ENCODE data around the gene CDH13. TPM values are rescaled to one million over a fixed set of nuclear protein-coding genes. Genes with fewer than 3 reads are reported as not detected.

The CDH13 gene
- total and polyA plus RNA-seq, 9 of the 15 experiments (the other 6 are each of a cell fraction or from before 2014, with no cell fraction given) = 0.03 TPM; not detected in 8

DNA sequence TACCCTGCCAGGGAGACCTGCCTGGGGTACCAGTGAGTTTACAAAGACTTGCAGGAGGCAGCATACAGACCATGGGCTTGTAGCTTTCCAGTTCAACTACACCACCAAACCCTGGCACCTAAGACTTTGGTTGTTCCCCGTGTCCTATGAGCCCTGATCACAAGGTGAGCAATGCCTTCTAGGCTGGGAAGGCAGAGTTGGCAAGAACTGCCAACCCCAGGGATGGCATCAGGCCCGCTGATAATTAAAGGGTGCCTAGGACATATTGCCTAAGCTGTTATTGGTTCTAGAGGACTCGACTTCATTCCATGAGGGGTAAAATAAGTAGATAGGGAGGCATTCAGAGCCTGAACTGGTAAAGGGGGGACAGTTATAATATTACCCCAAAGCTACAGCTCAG is 41.3 kb downstream of the CDH13 start:
- POLR2A ChIA-PET = no interaction called here
- no peaks in the 10 kb centered on the region for H3K9me1 ChIP-seq (ENCODE audit: control insufficient read depth, insufficient read depth, low read length)
- BruUV-seq (replicated peaks) = no TSS peak
- DNase-seq (ENCODE audit: extremely low read depth in 1 of 4, low spot score in 3 of 4) = no peak
- in situ Hi-C loops (cut with MboI) = no loop called here
- no peak overlapping the region for H3K4me3 ChIP-seq
- TF ChIP-seq, protein P1, sequence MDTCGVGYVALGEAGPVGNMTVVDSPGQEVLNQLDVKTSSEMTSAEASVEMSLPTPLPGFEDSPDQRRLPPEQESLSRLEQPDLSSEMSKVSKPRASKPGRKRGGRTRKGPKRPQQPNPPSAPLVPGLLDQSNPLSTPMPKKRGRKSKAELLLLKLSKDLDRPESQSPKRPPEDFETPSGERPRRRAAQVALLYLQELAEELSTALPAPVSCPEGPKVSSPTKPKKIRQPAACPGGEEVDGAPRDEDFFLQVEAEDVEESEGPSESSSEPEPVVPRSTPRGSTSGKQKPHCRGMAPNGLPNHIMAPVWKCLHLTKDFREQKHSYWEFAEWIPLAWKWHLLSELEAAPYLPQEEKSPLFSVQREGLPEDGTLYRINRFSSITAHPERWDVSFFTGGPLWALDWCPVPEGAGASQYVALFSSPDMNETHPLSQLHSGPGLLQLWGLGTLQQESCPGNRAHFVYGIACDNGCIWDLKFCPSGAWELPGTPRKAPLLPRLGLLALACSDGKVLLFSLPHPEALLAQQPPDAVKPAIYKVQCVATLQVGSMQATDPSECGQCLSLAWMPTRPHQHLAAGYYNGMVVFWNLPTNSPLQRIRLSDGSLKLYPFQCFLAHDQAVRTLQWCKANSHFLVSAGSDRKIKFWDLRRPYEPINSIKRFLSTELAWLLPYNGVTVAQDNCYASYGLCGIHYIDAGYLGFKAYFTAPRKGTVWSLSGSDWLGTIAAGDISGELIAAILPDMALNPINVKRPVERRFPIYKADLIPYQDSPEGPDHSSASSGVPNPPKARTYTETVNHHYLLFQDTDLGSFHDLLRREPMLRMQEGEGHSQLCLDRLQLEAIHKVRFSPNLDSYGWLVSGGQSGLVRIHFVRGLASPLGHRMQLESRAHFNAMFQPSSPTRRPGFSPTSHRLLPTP (IDR thresholded peaks at IDR 0.05; ENCODE audit: borderline replicate concordance, extremely low read depth, insufficient read length) = no peak
- TF ChIP-seq, protein P2, sequence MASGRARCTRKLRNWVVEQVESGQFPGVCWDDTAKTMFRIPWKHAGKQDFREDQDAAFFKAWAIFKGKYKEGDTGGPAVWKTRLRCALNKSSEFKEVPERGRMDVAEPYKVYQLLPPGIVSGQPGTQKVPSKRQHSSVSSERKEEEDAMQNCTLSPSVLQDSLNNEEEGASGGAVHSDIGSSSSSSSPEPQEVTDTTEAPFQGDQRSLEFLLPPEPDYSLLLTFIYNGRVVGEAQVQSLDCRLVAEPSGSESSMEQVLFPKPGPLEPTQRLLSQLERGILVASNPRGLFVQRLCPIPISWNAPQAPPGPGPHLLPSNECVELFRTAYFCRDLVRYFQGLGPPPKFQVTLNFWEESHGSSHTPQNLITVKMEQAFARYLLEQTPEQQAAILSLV (tag; IDR thresholded peaks at IDR 0.05) = no peak
- TF ChIP-seq POLR3G (IDR thresholded peaks at IDR 0.05; ENCODE audit: extremely low read depth, insufficient read length, insufficient replicate concordance) (no peak), MYC (IDR thresholded peaks at IDR 0.05; ENCODE audit: low read depth, low read length) (no peak), MYC (CRISPR knock-in tag; IDR thresholded peaks at IDR 0.05; ENCODE audit: borderline replicate concordance, low read depth) (no peak), ZNF174 (CRISPR knock-in tag; IDR thresholded peaks at IDR 0.05) (no peak), KDM5B (IDR thresholded peaks at IDR 0.05; ENCODE audit: insufficient replicate concordance, low read depth, low read length) (no peak)
- TF ChIP-seq, protein P3, sequence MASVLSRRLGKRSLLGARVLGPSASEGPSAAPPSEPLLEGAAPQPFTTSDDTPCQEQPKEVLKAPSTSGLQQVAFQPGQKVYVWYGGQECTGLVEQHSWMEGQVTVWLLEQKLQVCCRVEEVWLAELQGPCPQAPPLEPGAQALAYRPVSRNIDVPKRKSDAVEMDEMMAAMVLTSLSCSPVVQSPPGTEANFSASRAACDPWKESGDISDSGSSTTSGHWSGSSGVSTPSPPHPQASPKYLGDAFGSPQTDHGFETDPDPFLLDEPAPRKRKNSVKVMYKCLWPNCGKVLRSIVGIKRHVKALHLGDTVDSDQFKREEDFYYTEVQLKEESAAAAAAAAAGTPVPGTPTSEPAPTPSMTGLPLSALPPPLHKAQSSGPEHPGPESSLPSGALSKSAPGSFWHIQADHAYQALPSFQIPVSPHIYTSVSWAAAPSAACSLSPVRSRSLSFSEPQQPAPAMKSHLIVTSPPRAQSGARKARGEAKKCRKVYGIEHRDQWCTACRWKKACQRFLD (CRISPR knock-in tag; IDR thresholded peaks at IDR 0.05) = no peak
- no peak for FAIRE-seq
- CTCF ChIA-PET (ENCODE audit: low intra/inter-chr PET ratio) = no interaction called here
- H3K4me1 ChIP-seq (replicated peaks in 1 of 2; ENCODE audit: control insufficient read depth in 2 of 2, insufficient read depth in 2 of 2, low read length in 2 of 2) = no peaks in the 10 kb centered on the region
- no peak for ATAC-seq
- intact Hi-C loops (cut with micrococcal nuclease) = no loop called here
- H3K36me3 ChIP-seq (ENCODE audit: control insufficient read depth, insufficient read depth, low read length) = no peaks in the 10 kb centered on the region
- no peaks in the 10 kb centered on the region for H4K20me1 ChIP-seq (replicated peaks; ENCODE audit: control insufficient read depth, insufficient read depth, low read length)
- no peaks in the 10 kb centered on the region for H3K27me3 ChIP-seq (ENCODE audit: control insufficient read depth in 2 of 2, insufficient read depth in 2 of 2, low read length in 2 of 2)
- no peak overlapping the region for H3K27ac ChIP-seq (ENCODE audit: extremely low read depth, low read depth, low read length)
- H3K79me2 ChIP-seq (ENCODE audit: control insufficient read depth, insufficient read depth, low read length) = no peaks in the 10 kb centered on the region
- no peaks in the 10 kb centered on the region for H3K9me3 ChIP-seq (replicated peaks; ENCODE audit: control insufficient read depth, insufficient read depth, low read depth, low read length)
- no peak overlapping the region for H3K4me2 ChIP-seq (ENCODE audit: insufficient read depth, low read length)
- H2AFZ ChIP-seq (ENCODE audit: low read depth, low read length) = no peak overlapping the region
- 4% methylated on average over 3 of the region's 3 CpGs for WGBS (ENCODE audit: insufficient coverage, low coverage, missing lambda C conversion rate)
- no peak overlapping the region for H3K9ac ChIP-seq (ENCODE audit: insufficient read depth in 1 of 2, low read depth in 2 of 2, low read length in 2 of 2)

All from K562 (cell line).